GM23338 (cell line): Measurements from ENCODE around the gene TTC28. TPM values are rescaled to one million over a fixed set of nuclear protein-coding genes. Genes with fewer than 3 reads are reported as not detected.

Experiments used
- ATAC-seq: fragments of 200-7000 bp; cut with Tn5 transposase; 3 replicates; pipeline ENCODE4 v1.9.1; 2020
- DNase-seq: peaks from one replicate; pipeline ENCODE4 v3.0.0-alpha.2; 2015; ENCODE audit warnings: low spot score
- H2AFZ ChIP-seq: fragments of 200-600 bp; sonication (generic); 2 replicates; pipeline ENCODE4 v1.8.0; 2016; ENCODE audit warnings: antibody characterized with exemption, mild to moderate bottlenecking, moderate library complexity
- H3F3A ChIP-seq: fragments of 200-600 bp; sonication (generic); replicated peaks from 2 replicates; pipeline ENCODE4 v1.8.0; 2017; ENCODE audit warnings: antibody characterized with exemption, mixed run types, low read depth
- H3K27ac ChIP-seq: fragments of 200-600 bp; sonication (generic); 2 replicates; pipeline ENCODE4 v1.6.1; 2016; ENCODE audit warnings: low read depth
- H3K27me3 ChIP-seq: fragments of 200-600 bp; sonication (generic); 2 replicates; pipeline ENCODE4 v1.8.0; 2016; ENCODE audit warnings: mild to moderate bottlenecking, mixed run types, moderate library complexity; ENCODE audit not compliant: insufficient read depth
- H3K36me3 ChIP-seq: fragments of 200-600 bp; sonication (generic); 2 replicates; pipeline ENCODE4 v1.8.0; 2016; ENCODE audit warnings: mild to moderate bottlenecking; ENCODE audit not compliant: insufficient read depth
- H3K4me1 ChIP-seq: fragments of 200-600 bp; sonication (generic); 2 replicates; pipeline ENCODE4 v1.8.0; 2016; ENCODE audit warnings: mild to moderate bottlenecking, moderate library complexity; ENCODE audit not compliant: insufficient read depth
- H3K4me2 ChIP-seq: fragments of 200-600 bp; sonication (generic); 2 replicates; pipeline ENCODE4 v1.7.1; 2017; ENCODE audit warnings: mixed run types
- H3K4me3 ChIP-seq: fragments of 200-600 bp; sonication (generic); 2 replicates; pipeline ENCODE4 v1.6.1; 2016; ENCODE audit warnings: mixed run types
- H3K79me2 ChIP-seq: fragments of 200-600 bp; sonication (generic); replicated peaks from 2 replicates; pipeline ENCODE4 v1.8.0; 2017; ENCODE audit warnings: mild to moderate bottlenecking; ENCODE audit not compliant: insufficient read depth
- H3K9me2 ChIP-seq: fragments of 200-600 bp; sonication (generic); 2 replicates; pipeline ENCODE4 v1.8.0; 2017; ENCODE audit not compliant: insufficient read depth
- H4K20me1 ChIP-seq: fragments of 200-600 bp; sonication (generic); replicated peaks from 2 replicates; pipeline ENCODE4 v1.8.0; 2017; ENCODE audit warnings: mild to moderate bottlenecking; ENCODE audit not compliant: insufficient read depth
- H3K27ac Mint-ChIP-seq: 2 replicates; pipeline ENCODE4 v1.8.0; 2020; ENCODE audit warnings: inconsistent platforms, mild to moderate bottlenecking, moderate library complexity, mixed read lengths
- H3K27me3 Mint-ChIP-seq: 3 replicates; pipeline ENCODE4 v1.8.0; 2022; ENCODE audit warnings: low read depth, mild to moderate bottlenecking, moderate library complexity, mixed read lengths, inconsistent platforms; ENCODE audit not compliant: insufficient read depth, poor library complexity
- H3K36me3 Mint-ChIP-seq: 3 replicates; pipeline ENCODE4 v1.8.0; 2021; ENCODE audit warnings: low read depth, mild to moderate bottlenecking, inconsistent platforms, moderate library complexity, mixed read lengths
- H3K4me1 Mint-ChIP-seq: 3 replicates; pipeline ENCODE4 v1.8.0; 2020; ENCODE audit warnings: mild to moderate bottlenecking, inconsistent platforms, mixed read lengths
- H3K4me3 Mint-ChIP-seq: 3 replicates; pipeline ENCODE4 v1.8.0; 2021; ENCODE audit warnings: moderate library complexity, mild to moderate bottlenecking, inconsistent platforms, mixed read lengths
- H3K9me3 Mint-ChIP-seq: 3 replicates; pipeline ENCODE4 v1.8.0; 2020; ENCODE audit warnings: moderate library complexity, mild to moderate bottlenecking, inconsistent platforms, mixed read lengths
- CREB1 ChIP-seq: fragments of 250-450 bp; sonication (Bioruptor Pico); IDR thresholded peaks from 2 replicates; pipeline ENCODE4 v1.5.0; 2020; ENCODE audit warnings: low read depth, mild to moderate bottlenecking, moderate library complexity
- EZH2 ChIP-seq: fragments of 200-600 bp; sonication (generic); IDR thresholded peaks from one replicate; pipeline ENCODE4 v1.8.0; 2017; ENCODE audit warnings: antibody characterized with exemption, mild to moderate bottlenecking, low read depth; ENCODE audit not compliant: unreplicated experiment
- EZH2phosphoT487 ChIP-seq: fragments of 200-600 bp; sonication (generic); IDR thresholded peaks from one replicate; pipeline ENCODE4 v1.8.1; 2018; ENCODE audit warnings: antibody characterized with exemption; ENCODE audit not compliant: unreplicated experiment
- JUNB ChIP-seq: IDR thresholded peaks from one replicate; pipeline ENCODE4 v1.6.1; 2016; ENCODE audit warnings: antibody characterized with exemption; ENCODE audit not compliant: unreplicated experiment
- NANOG ChIP-seq: IDR thresholded peaks from 2 replicates; pipeline ENCODE4 v1.6.1; 2016; ENCODE audit warnings: antibody characterized with exemption, borderline replicate concordance
- POLR2AphosphoS5 ChIP-seq: IDR thresholded peaks from 2 replicates; pipeline ENCODE4 v1.6.1; 2016; ENCODE audit warnings: antibody characterized with exemption, low read depth
- STAT1 ChIP-seq: IDR thresholded peaks from one replicate; pipeline ENCODE4 v1.6.1; 2016; ENCODE audit warnings: antibody characterized with exemption; ENCODE audit not compliant: unreplicated experiment
- ZNF114 ChIP-seq: fragments of 250-450 bp; sonication (Bioruptor Pico); IDR thresholded peaks from 2 replicates; pipeline ENCODE4 v1.5.0; 2020; ENCODE audit warnings: mild to moderate bottlenecking, moderate library complexity
- ZNF331 ChIP-seq: fragments of 250-450 bp; sonication (Bioruptor Pico); IDR thresholded peaks from 2 replicates; pipeline ENCODE4 v1.5.0; 2020; ENCODE audit warnings: low read depth, mild to moderate bottlenecking, moderate library complexity
- polyA plus RNA-seq: library from polyadenylated mRNA; unstranded; fragments of >200 nt; fragmentation: Nextera tagmentation; extraction: Ambion mirVana; gene quantifications from 2 replicates; pipeline ENCODE4 v1.2.1, GENCODE V29; 2016
- total RNA-seq: library from RNA; depleted of rRNA; stranded (reverse); fragments of >200 nt; shearing (Covaris generic); gene quantifications from 2 replicates; pipeline ENCODE4 v1.2.3, GENCODE V29; 2014
- TF ChIP-seq, protein P1 (sequence below), 2 experiments: fragments of 200-600 bp in 1 of 2; sonication (generic) in 1 of 2; conservative IDR thresholded peaks; 2 replicates each; pipeline versions ENCODE4 v1.5.1 to v1.6.1; 2016 to 2017; ENCODE audit warnings: antibody characterized with exemption in 2 of 2, low read depth in 2 of 2, mild to moderate bottlenecking in 2 of 2, moderate library complexity in 1 of 2
- TF ChIP-seq, protein P2 (sequence below): IDR thresholded peaks from 2 replicates; pipeline ENCODE4 v1.6.1; 2016; ENCODE audit warnings: antibody characterized with exemption
- TF ChIP-seq, protein P3 (sequence below): IDR thresholded peaks from one replicate; pipeline ENCODE4 v1.6.1; 2018; ENCODE audit warnings: antibody characterized with exemption; ENCODE audit not compliant: unreplicated experiment
- TF ChIP-seq, protein P4 (sequence below): fragments of 250-450 bp; sonication (Bioruptor Pico); IDR thresholded peaks from 2 replicates; pipeline ENCODE4 v1.5.0; 2020; ENCODE audit warnings: mild to moderate bottlenecking, moderate library complexity

Gene TTC28
- total and polyA plus RNA-seq, 2 experiments from 2014 or later, result 4.5 to 16.1 TPM

DNA sequence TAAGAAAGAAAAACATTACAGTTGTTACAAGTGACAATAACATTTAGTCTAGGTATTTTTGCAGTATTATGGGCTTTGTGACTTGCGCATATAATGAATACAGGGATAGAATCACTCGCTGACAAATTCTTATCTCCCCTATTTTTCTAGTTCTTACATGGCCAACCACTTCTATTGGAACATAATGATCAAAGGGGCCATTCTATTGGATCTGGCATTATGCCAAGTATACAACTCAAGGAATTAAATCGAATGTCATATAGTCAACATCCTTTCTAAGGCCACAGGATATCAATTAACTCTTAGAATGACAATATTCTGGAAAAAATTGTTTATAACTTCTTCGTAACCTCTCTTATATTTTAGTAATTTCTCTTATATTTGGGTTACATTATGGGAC lies 272.0 kb downstream of the TTC28 start:
- H3K4me3 Mint-ChIP-seq, result no peak overlapping the region
- Histone ChIP-seq H3K4me2 (no peak overlapping the region), H3K4me1 (no peaks in the 10 kb centered on the region), H3K27me3 (no peaks in the 10 kb centered on the region), H3K4me3 (no peak overlapping the region), H2AFZ (no peak overlapping the region), H4K20me1 (no peaks in the 10 kb centered on the region), H3K79me2 (no peaks in the 10 kb centered on the region), H3K9me2 (no peaks in the 10 kb centered on the region), H3K36me3 (no peaks in the 10 kb centered on the region), H3K27ac (no peak overlapping the region), H3F3A (no peaks in the 10 kb centered on the region)
- DNase-seq (no peak), ATAC-seq (no peak)
- peaks cover 4% of the 10 kb centered on the region; the same call in 2 of the 3 replicates for H3K4me1 Mint-ChIP-seq
- peaks cover 3% of the 10 kb centered on the region; the same call in 2 of the 3 replicates for H3K36me3 Mint-ChIP-seq
- no peak overlapping the region for H3K27ac Mint-ChIP-seq
- TF ChIP-seq NANOG, result no peak
- no peak for TF ChIP-seq EZH2
- TF ChIP-seq, protein P1, sequence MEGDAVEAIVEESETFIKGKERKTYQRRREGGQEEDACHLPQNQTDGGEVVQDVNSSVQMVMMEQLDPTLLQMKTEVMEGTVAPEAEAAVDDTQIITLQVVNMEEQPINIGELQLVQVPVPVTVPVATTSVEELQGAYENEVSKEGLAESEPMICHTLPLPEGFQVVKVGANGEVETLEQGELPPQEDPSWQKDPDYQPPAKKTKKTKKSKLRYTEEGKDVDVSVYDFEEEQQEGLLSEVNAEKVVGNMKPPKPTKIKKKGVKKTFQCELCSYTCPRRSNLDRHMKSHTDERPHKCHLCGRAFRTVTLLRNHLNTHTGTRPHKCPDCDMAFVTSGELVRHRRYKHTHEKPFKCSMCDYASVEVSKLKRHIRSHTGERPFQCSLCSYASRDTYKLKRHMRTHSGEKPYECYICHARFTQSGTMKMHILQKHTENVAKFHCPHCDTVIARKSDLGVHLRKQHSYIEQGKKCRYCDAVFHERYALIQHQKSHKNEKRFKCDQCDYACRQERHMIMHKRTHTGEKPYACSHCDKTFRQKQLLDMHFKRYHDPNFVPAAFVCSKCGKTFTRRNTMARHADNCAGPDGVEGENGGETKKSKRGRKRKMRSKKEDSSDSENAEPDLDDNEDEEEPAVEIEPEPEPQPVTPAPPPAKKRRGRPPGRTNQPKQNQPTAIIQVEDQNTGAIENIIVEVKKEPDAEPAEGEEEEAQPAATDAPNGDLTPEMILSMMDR (conservative IDR thresholded peaks at IDR 0.05; ENCODE audit: low read depth in 2 of 2), result no peak
- TF ChIP-seq STAT1, result no peak
- TF ChIP-seq CREB1 (CRISPR knock-in tag), result no peak
- TF ChIP-seq JUNB, result no peak
- TF ChIP-seq, protein P2, sequence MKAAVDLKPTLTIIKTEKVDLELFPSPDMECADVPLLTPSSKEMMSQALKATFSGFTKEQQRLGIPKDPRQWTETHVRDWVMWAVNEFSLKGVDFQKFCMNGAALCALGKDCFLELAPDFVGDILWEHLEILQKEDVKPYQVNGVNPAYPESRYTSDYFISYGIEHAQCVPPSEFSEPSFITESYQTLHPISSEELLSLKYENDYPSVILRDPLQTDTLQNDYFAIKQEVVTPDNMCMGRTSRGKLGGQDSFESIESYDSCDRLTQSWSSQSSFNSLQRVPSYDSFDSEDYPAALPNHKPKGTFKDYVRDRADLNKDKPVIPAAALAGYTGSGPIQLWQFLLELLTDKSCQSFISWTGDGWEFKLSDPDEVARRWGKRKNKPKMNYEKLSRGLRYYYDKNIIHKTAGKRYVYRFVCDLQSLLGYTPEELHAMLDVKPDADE, result no peak
- TF ChIP-seq, protein P3, sequence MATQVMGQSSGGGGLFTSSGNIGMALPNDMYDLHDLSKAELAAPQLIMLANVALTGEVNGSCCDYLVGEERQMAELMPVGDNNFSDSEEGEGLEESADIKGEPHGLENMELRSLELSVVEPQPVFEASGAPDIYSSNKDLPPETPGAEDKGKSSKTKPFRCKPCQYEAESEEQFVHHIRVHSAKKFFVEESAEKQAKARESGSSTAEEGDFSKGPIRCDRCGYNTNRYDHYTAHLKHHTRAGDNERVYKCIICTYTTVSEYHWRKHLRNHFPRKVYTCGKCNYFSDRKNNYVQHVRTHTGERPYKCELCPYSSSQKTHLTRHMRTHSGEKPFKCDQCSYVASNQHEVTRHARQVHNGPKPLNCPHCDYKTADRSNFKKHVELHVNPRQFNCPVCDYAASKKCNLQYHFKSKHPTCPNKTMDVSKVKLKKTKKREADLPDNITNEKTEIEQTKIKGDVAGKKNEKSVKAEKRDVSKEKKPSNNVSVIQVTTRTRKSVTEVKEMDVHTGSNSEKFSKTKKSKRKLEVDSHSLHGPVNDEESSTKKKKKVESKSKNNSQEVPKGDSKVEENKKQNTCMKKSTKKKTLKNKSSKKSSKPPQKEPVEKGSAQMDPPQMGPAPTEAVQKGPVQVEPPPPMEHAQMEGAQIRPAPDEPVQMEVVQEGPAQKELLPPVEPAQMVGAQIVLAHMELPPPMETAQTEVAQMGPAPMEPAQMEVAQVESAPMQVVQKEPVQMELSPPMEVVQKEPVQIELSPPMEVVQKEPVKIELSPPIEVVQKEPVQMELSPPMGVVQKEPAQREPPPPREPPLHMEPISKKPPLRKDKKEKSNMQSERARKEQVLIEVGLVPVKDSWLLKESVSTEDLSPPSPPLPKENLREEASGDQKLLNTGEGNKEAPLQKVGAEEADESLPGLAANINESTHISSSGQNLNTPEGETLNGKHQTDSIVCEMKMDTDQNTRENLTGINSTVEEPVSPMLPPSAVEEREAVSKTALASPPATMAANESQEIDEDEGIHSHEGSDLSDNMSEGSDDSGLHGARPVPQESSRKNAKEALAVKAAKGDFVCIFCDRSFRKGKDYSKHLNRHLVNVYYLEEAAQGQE, result no peak
- TF ChIP-seq, protein P4, sequence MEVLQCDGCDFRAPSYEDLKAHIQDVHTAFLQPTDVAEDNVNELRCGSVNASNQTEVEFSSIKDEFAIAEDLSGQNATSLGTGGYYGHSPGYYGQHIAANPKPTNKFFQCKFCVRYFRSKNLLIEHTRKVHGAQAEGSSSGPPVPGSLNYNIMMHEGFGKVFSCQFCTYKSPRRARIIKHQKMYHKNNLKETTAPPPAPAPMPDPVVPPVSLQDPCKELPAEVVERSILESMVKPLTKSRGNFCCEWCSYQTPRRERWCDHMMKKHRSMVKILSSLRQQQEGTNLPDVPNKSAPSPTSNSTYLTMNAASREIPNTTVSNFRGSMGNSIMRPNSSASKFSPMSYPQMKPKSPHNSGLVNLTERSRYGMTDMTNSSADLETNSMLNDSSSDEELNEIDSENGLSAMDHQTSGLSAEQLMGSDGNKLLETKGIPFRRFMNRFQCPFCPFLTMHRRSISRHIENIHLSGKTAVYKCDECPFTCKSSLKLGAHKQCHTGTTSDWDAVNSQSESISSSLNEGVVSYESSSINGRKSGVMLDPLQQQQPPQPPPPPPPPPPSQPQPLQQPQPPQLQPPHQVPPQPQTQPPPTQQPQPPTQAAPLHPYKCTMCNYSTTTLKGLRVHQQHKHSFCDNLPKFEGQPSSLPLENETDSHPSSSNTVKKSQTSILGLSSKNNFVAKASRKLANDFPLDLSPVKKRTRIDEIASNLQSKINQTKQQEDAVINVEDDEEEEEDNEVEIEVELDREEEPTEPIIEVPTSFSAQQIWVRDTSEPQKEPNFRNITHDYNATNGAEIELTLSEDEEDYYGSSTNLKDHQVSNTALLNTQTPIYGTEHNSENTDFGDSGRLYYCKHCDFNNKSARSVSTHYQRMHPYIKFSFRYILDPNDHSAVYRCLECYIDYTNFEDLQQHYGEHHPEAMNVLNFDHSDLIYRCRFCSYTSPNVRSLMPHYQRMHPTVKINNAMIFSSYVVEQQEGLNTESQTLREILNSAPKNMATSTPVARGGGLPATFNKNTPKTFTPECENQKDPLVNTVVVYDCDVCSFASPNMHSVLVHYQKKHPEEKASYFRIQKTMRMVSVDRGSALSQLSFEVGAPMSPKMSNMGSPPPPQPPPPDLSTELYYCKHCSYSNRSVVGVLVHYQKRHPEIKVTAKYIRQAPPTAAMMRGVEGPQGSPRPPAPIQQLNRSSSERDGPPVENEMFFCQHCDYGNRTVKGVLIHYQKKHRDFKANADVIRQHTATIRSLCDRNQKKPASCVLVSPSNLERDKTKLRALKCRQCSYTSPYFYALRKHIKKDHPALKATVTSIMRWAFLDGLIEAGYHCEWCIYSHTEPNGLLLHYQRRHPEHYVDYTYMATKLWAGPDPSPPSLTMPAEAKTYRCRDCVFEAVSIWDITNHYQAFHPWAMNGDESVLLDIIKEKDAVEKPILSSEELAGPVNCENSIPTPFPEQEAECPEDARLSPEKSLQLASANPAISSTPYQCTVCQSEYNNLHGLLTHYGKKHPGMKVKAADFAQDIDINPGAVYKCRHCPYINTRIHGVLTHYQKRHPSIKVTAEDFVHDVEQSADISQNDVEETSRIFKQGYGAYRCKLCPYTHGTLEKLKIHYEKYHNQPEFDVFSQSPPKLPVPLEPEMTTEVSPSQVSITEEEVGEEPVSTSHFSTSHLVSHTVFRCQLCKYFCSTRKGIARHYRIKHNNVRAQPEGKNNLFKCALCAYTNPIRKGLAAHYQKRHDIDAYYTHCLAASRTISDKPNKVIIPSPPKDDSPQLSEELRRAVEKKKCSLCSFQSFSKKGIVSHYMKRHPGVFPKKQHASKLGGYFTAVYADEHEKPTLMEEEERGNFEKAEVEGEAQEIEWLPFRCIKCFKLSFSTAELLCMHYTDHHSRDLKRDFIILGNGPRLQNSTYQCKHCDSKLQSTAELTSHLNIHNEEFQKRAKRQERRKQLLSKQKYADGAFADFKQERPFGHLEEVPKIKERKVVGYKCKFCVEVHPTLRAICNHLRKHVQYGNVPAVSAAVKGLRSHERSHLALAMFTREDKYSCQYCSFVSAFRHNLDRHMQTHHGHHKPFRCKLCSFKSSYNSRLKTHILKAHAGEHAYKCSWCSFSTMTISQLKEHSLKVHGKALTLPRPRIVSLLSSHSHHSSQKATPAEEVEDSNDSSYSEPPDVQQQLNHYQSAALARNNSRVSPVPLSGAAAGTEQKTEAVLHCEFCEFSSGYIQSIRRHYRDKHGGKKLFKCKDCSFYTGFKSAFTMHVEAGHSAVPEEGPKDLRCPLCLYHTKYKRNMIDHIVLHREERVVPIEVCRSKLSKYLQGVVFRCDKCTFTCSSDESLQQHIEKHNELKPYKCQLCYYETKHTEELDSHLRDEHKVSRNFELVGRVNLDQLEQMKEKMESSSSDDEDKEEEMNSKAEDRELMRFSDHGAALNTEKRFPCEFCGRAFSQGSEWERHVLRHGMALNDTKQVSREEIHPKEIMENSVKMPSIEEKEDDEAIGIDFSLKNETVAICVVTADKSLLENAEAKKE (CRISPR knock-in tag), result no peak
- no peak for TF ChIP-seq ZNF114
- no peak for TF ChIP-seq EZH2phosphoT487
- no peak for TF ChIP-seq POLR2AphosphoS5
- no peak for TF ChIP-seq ZNF331
- peaks cover 3% of the 10 kb centered on the region; the same call in 2 of the 3 replicates for H3K9me3 Mint-ChIP-seq
- no peaks in the 10 kb centered on the region for H3K27me3 Mint-ChIP-seq
